Endothelial cell of umbilical vein (primary cell): ENCODE data around the gene CYP11A1.

Experiments
- EZH2 ChIP-seq: IDR thresholded peaks from 2 replicates; pipeline ENCODE4 v1.6.1; 2012; ENCODE audit warnings: borderline replicate concordance, low read depth, mild to moderate bottlenecking, moderate library complexity, low read length, inconsistent platforms; ENCODE audit not compliant: severe bottlenecking
- MAX ChIP-seq: IDR thresholded peaks from 2 replicates; pipeline ENCODE4 v1.6.1; 2011; ENCODE audit not compliant: insufficient read depth, insufficient read length
- POLR2A ChIP-seq: IDR thresholded peaks from 2 replicates; pipeline ENCODE4 v1.6.1; 2012; ENCODE audit warnings: low read depth, mild to moderate bottlenecking, control low read depth, low read length
- POLR2AphosphoS5 ChIP-seq: IDR thresholded peaks from 2 replicates; pipeline ENCODE4 v1.6.1; 2012; ENCODE audit warnings: low read depth, mild to moderate bottlenecking, control low read depth, low read length, moderate library complexity; ENCODE audit not compliant: insufficient read depth
- TF ChIP-seq, protein P1 (sequence below), 2 donors: IDR thresholded peaks; 1 replicate in 1 of 2; 2 replicates in 1 of 2; pipeline ENCODE4 v1.5.1; 2011; ENCODE audit warnings: low read length in 2 of 2, mild to moderate bottlenecking in 2 of 2, moderate library complexity in 2 of 2, control low read depth in 1 of 2, inconsistent platforms in 1 of 2, low read depth in 1 of 2; ENCODE audit not compliant: insufficient read depth in 1 of 2; ENCODE audit errors: extremely low read depth in 1 of 2

DNA sequence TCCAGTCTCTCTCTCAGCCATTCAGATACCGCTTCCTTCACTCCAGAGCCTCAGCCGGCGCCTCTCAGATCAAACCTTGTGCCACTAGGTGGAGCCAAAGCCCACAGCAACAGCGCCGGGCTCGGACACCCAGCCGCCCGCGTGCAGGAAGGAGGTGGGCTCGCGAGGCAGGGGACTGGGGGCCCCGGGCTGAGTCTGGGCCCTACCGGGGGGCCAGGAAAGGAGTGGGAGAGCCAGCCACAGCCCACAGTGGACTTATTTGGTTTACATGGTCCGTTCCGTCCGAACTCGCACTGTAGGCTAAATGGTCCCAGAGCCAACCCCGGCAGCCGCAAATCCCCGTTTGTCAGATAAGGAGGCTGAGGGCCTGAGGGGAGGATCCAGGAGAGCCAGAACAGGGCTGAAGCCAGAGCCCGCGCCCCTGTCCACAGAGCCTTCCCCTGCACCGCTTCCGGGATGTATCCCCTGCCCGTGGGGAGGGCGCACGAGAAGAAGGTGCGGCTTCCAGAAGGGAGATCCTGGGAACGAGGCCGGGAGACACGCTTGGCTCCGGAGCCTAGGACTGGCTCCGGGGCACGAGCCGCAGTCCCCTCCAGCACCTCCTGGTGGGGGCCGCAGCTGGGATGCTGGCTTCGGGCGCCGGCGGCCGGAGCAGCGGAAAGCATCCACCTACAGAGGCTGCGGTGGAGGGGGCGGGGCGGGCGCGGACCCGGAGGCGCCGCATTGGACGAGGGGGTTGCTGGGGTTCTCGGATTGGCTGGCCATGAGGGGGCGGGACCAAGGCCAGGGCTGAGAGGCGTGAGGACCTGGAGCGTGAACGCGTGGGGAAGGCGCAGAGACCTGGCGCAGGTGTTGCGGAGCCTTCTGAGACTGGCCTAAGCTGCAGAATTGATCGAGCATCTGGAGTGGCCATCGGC is 6.5 kb upstream of the CYP11A1 start:
- TF ChIP-seq POLR2A, result no peak
- no peak for TF ChIP-seq POLR2AphosphoS5
- TF ChIP-seq MAX, result peak; percentile 13
- TF ChIP-seq, protein P1, sequence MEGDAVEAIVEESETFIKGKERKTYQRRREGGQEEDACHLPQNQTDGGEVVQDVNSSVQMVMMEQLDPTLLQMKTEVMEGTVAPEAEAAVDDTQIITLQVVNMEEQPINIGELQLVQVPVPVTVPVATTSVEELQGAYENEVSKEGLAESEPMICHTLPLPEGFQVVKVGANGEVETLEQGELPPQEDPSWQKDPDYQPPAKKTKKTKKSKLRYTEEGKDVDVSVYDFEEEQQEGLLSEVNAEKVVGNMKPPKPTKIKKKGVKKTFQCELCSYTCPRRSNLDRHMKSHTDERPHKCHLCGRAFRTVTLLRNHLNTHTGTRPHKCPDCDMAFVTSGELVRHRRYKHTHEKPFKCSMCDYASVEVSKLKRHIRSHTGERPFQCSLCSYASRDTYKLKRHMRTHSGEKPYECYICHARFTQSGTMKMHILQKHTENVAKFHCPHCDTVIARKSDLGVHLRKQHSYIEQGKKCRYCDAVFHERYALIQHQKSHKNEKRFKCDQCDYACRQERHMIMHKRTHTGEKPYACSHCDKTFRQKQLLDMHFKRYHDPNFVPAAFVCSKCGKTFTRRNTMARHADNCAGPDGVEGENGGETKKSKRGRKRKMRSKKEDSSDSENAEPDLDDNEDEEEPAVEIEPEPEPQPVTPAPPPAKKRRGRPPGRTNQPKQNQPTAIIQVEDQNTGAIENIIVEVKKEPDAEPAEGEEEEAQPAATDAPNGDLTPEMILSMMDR (IDR thresholded peaks at IDR 0.05; ENCODE audit: extremely low read depth in 1 of 2, insufficient read depth in 1 of 2, low read depth in 1 of 2, low read length in 2 of 2), result peak; percentile 79 to 84
- no peak for TF ChIP-seq EZH2
